Measurements from ENCODE around the gene MAP2.
"Not testable (repeated sequence)": the region's sequence is repeated elsewhere in the genome, so short reads cannot be mapped to it uniquely, and the experiment has no call there.

MAP2 gene

GRCh38 chr2:209473930-209474419 lies 50.1 kb downstream of the MAP2 start:
- DNase-seq: no peak

GRCh38 chr2:209474960-209475359 lies 51.1 kb downstream of the MAP2 start:
- no peak for DNase-seq

- DNase-seq: peak in 9 of 14 donors; percentile 2 to 62 (median 16)
These were observed 52.7 kb downstream of the MAP2 start for GRCh38 chr2:209476367-209477208.

- not testable (repeated sequence) for DNase-seq
These were observed 68.4 kb downstream of the MAP2 start for GRCh38 chr2:209492296-209492695.

GRCh38 chr2:209495068-209495620 lies 71.3 kb downstream of the MAP2 start:
- not testable (repeated sequence) for DNase-seq

GRCh38 chr2:209495855-209496585 lies 72.2 kb downstream of the MAP2 start:
- no peak for DNase-seq

DNA sequence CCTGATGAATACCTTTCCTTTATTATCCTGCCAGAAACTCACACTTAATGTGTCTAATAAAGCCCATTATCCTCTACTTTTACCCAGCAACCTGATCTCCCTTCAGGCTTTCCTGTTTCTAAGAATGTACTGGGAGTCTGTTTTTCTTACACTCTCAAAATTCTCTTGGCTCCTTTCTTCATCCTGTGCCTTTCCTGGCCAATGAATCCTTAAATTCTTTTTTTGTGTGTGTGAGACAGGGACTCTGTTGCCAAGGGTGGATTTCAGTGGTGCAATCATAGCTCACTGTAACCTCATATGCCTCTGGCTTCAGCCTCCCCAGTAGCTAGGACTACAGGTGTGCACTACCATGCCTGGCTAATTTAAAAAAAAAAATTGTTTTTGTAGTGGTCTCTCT lies 72.7 kb downstream of the MAP2 start:
- DNase-seq: no peak

DNA sequence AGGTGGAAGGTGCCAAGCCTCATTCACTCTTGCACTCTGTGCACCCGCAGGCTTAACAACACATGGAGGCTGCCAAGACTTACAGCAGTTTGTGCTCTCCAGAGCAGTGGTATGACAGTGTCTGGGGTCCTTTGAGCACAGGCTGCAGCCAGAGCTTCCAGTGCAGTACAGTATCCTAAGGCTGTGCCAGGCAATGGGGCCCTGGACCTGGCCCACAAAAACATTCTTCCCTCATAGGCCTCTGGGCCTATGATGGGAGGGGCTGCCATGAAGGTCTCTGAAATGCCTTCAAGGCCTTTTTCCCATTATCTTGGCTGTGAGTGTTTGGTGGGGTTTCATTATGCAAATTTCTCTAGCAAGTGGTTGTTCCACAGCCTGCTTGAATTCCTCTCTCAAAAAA lies 74.8 kb downstream of the MAP2 start:
- DNase-seq: no peak

DNA sequence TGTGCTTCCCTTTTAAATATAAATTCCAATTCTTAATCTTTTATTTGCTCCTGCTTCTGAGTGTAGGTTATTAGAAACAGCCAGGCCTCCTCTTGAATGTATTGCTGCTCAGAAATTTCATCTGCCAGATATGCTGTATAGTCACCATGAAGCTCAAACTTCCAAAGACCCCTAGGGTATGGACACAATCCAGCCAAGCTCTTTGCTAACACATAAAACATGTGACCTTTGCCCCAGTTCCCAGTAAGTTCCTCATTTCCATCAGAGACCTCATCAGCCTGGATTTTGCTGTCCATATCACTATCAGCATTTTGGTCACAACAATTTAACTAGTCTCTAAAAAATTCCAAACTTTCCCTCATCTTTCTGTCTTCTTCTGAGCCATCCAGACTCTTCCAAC lies 75.2 kb downstream of the MAP2 start:
- DNase-seq: no peak

- DNase-seq: no peak
These were observed 77.7 kb downstream of the MAP2 start for GRCh38 chr2:209501579-209501978.

- no peak for DNase-seq
These were observed 81.6 kb downstream of the MAP2 start for GRCh38 chr2:209505410-209505809.

DNA sequence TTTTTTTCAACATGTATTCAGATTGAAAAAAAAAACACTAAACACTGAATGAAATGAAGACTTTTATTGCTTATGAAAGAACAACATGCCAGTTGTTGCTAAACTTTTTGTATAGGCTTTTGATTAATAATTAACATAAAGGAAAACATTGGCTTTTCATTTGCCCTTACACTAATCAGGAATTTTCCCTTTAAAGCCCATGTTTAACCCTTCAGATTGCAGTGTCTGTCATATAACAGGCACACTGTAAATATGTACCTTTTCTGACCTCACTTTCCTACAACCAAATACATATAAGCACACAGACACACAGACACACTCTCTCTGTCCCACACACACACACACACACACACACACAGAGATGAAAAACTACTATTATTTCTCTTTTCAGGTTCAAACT lies 84.4 kb downstream of the MAP2 start:
- no peak for DNase-seq

DNA sequence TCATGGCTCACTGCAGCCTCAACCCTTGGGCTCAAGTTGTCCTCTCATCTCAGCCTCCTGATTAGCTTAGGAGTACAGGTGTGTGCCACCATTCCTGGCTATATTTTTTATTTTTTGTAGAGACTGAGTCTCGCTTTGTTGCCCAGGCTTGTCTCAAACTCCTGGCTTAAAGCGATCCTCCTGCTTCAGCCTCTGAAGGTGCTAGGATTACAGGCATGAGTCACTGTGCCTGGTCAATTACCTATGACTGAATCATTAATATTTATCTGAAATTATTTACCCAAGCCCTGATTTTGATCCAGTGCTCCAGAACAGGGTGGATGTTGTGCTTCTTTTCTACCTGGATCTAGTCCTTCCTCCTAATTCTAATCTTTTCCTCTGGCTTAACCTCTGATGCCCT lies 87.8 kb downstream of the MAP2 start:
- DNase-seq: no peak

- DNase-seq: no peak
These were observed 89.1 kb downstream of the MAP2 start for GRCh38 chr2:209512971-209513370.

DNA sequence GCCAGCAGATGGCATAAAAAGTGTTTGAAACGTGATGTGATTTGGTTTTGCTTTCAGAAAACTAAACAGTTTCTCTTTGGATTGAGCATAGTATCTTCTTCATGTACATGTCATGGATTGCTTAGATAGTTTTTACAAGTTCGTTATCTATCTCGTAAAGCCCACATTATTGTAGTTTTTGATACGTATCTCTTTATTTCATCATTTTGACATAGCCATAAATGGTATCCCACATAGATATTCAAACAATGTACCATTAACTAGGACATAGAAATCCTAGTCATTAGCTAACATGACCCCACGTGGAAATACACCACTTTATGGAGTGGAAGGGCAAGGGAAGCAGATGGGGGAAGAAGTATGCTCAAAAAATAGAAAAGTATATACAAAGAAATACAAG lies 93.6 kb downstream of the MAP2 start:
- no peak for DNase-seq

- DNase-seq: no peak
These were observed 95.4 kb downstream of the MAP2 start for GRCh38 chr2:209519271-209519670.

- no peak for DNase-seq
These were observed 96.1 kb downstream of the MAP2 start for GRCh38 chr2:209519906-209520305.

DNA sequence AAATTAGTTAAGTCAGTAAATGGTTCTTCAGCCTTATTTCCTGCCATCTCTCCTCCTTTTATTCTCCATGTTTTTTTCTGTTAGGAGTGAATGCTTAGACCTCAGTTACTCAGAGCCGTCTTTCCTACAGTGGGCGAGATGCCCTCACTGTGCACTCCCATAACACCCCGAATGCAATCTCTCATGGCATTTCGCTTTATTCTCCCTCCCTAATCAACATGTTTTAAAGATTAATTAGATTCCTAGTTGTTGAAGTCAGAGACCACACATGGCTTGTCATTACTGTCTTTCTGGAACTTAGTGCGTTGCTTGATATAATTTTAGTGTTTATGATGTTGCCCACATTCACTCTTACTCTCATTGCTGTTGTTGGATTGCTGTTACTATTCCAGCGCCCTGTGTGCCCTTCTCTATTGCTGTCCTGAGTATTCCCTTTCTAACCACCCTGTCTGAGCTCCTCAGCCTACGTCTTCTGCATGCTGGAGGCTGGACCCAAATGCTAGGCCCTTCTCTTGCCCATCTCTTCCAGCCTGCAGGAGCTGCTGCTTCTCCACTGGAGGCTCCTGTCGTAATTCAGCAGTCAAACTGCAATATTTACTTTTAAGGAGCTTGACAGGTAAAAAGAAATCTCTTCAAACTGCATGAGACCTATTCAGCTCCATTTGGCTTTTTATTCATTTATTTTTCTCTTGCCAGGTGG lies 99.3 kb downstream of the MAP2 start:
- DNase-seq: no peak

GRCh38 chr2:209523867-209524266 lies 100.0 kb downstream of the MAP2 start:
- DNase-seq: no peak

GRCh38 chr2:209525331-209525730 lies 101.5 kb downstream of the MAP2 start:
- DNase-seq: no peak

- DNase-seq: no peak
These were observed 102.0 kb downstream of the MAP2 start for GRCh38 chr2:209525834-209526281.

DNA sequence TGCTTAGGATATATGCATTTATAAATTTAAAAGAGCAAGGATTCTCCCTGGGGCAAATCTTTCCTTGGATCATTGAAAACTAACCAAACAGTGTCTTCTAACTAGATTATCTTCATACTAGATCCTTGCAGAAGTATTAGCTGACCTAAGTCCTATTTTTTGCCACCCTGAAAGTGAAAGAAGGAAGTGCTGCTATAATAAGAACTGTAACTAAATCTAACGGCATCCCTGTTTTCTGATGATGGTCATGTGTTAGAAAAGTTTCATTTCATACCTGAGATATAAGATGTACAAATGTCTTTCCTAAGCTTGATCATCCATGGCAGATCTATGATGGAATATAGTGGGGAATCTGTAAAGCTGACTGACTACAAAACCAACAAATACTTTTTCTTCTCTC lies 102.7 kb downstream of the MAP2 start:
- DNase-seq: no peak

GRCh38 chr2:209529579-209529978 lies 105.7 kb downstream of the MAP2 start:
- no peak for DNase-seq

All from C1 segment of cervical spinal cord (tissue), 14 donors.